SIG-M5 treated with dmso at 0.1 percent for 504 hours (cell line): ENCODE data around the gene VPS8.

ENCODE experiments used
- DNase-seq: peaks from one replicate; lab custom pipeline; 2025; ENCODE audit not compliant: unreplicated experiment; lab: John Stamatoyannopoulos, UW

VPS8 gene

GRCh38 chr3:185084901-185085300, 272.9 kb downstream of the VPS8 start:
- no peak for DNase-seq

DNA sequence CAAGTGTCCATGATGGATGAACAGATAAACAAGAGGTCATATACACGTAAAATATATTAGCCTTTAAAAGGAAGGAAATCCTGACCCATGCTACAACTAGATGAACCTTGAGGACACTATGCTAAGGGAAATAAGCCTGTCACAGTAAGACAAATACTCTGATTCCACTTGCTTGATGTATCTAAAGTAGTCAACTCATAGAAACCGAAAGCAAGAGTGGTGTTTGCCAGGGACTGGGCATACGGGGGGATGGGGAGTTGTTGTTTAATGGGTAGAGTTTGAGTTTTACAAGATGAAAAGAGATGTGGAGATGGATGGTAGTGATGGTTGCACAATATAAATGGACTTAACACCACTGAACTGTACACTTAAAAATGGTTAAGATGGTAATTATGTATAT, 275.5 kb downstream of the VPS8 start:
- no peak for DNase-seq

GRCh38 chr3:185089343-185089742, 277.4 kb downstream of the VPS8 start:
- no peak for DNase-seq

DNA sequence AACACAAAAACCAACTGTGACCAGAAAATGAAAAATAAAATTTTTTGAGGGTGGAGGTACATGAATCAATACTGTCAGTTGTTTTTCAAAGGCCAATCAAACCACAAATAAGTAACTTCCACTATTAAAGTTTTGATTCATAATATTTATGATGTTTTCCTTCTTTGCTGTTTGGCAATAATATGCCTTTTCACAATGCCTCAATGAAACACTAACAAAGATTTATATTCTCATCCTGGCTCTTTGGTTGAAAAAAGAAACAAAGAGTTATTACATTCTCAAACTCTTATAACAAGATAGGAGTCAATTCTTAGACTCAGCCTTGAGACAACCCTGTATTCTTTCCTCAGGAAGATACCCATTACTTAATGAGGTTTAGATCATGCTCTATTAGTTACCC, 277.8 kb downstream of the VPS8 start:
- no peak for DNase-seq

GRCh38 chr3:185090811-185091210, 278.8 kb downstream of the VPS8 start:
- DNase-seq, result no peak

- no peak for DNase-seq
Observed at GRCh38 chr3:185093116-185093515, 281.1 kb downstream of the VPS8 start.

GRCh38 chr3:185094697-185095096, 282.7 kb downstream of the VPS8 start:
- no peak for DNase-seq
